ENCODE measurements around the gene PECR.
"Not testable (repeated sequence)": the region's sequence is repeated elsewhere in the genome, so short reads cannot be mapped to it uniquely, and the experiment has no call there.

The PECR gene

DNA sequence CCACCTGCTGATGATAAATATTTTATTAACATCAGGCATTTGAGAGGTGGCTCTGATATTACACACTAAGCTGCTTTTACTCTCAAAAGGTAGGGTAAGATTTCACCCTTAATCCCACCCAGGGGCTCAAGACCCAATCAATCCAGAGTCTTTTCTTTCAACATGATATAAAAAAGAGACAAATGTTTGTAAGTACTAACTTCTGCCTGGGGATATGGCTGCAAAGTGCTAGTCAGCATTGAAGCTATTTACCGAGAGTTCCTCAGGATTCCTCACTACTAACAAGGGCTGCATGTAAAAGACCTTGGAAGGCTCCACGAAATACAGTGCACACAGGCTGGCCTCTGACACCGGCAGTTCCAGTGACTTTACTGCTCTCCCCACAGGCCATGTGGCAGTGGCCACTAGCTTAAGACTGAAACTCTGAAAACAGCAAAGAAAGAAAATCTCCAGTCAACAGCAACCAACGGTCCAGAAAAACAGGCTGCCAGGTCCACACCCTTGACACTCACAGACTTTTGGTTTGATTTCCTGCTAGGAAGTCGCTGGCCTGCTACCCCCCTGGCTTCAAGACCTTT is 79.4 kb downstream of the PECR start:
- no peak for DNase-seq (ENCODE audit: low spot score)

DNA sequence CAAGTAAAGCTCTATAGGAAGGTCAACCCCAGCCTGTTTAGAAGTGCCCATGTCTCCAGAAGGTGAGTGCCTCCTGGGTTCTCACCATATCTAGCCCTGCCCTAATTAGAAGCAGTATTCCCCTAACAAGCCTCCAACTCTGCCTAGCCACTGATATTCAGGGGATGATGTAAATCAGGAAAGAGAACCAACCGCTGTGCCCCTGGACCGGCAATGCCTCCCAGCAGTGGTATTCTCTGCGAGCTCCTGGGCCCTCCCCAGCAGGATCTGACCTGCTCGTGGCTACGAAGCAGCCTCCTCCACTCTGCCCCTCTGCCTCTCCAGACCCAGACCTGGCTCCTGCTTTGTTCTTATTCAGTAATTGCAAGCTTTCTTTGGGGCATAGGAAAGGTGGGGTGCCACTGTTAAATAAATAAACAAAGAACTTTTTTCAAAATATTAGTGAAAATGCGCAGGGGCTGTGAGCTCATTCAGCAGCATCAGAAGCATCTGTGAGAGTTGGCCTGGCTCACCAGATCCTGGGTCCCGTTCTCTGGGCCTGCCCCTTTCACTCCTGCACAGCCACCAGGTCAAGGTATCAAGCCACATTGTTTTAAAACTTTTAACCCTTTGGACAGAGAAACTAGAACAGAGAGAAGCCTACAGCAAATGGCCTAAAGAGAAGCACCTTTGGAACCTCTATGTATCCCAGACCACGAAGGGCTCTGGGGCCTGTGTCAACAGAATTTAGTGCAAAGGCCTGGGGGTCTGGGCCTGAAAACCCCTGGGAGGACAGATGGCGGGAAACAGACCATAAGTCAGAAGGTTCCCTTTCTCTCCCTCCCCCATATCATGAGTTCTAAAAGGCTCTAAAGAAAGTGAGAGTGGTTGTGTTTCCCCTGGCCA is 80.2 kb downstream of the PECR start:
- no peak for DNase-seq (ENCODE audit: low spot score)

DNA sequence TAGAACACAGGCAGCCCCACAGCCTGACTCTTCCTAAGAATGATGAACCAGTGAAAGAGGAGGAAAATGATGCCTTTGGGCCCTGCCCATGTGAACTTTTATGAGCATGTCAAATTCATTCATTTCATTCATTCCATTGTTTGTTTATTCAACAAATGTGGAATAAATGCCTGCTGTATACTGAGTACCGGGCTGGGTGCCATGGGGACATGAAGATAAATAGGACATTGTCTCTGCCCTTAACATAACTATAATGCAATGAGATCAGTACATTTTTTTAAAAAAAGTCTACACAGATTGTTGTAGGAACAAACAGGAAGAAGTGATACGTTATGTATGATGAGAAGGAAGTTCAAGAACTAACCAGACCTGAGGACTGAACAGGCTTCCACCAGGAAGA is 83.0 kb downstream of the PECR start:
- DNase-seq (ENCODE audit: low spot score) = peak; percentile 78

DNA sequence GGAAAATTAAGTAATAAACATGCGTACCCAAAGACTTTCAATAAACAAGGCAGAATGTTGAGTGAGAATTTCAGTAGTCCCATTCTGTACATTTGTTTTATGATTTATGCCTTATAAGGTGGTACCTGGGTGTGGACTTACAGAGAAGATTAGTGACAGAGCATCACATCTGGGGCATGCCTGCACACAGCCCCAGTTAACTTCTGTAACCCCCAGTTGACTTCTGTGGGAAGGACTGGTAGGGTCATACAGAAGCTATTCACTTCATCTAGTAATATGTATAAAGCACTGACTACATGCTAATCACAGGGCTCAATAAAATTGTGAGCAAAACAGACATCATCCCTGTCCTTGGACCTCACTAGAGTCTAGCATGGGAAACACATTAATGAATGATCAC is 84.4 kb downstream of the PECR start:
- DNase-seq (ENCODE audit: low spot score) = no peak

DNA sequence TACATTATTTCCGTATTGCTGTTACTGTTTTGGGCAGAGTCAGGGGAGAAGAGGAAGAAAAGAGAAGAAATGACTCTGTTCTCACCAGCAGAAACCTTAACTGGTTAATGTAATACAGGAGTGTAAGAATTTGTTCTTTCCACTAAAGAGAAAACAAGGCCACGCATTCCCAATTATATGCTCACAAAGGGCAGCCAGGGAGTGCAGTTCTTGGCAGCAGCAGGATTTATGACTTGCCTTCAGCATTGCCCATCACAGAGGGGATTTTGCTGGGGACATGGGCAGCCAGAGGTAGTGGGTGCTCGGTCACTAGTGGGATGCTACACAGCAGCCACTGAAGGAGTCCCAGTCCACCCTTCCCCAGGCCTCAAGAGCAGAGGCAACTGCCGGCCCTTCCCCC is 86.7 kb downstream of the PECR start:
- no peak for DNase-seq (ENCODE audit: low spot score)

DNA sequence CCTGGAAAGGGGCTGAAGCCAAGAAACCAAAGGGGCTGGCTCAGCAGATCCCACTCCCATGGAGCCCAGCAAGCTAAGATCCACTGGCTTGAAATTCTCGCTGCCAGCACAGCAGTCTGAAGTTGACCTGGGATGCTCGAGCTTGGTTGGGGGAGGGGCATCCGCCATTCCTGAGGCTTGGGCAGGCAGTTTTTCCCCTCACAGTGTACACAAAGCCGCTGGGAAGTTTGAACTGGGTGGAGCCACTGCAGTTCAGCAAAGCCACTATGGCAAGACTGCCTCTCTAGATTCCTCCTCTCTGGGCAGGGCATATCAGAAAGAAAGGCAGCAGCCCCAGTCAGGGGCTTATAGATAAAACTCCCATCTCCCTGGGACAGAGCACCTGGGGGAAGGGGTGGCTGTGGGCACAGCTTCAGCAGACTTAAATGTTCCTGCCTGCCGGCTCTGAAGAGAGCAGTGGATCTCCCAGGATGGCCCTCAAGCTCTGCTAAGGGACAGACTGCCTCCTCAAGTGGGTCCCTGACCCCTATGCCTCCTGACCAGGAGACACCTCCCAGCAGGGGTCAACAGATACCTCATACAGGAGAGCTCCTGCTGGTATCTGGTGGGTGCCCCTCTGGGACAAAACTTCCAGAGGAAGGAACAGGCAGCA is 92.9 kb downstream of the PECR start:
- not testable (repeated sequence) for DNase-seq (ENCODE audit: low spot score)

Data from pons (tissue), 1 donor.